Limb (tissue), 2 donors: Measurements from ENCODE around the gene CEACAM6.

Experiments used
- DNase-seq, 2 donors: peaks; one replicate each; pipeline ENCODE4 v3.0.0-alpha.2; 2016; ENCODE audit errors: extremely low spot score in 2 of 2

CEACAM6 gene

GRCh38 chr19:41795031-41795461, 39.7 kb downstream of the CEACAM6 start:
- DNase-seq, result no peak

GRCh38 chr19:41796362-41796761, 41.0 kb downstream of the CEACAM6 start, which contains the start of gene CEACAM3:
TSS of gene CEACAM3 (plus strand) at chr19:41796587. CDS start at chr19:41796678, 91 bp downstream.
- DNase-seq, result no peak

DNA sequence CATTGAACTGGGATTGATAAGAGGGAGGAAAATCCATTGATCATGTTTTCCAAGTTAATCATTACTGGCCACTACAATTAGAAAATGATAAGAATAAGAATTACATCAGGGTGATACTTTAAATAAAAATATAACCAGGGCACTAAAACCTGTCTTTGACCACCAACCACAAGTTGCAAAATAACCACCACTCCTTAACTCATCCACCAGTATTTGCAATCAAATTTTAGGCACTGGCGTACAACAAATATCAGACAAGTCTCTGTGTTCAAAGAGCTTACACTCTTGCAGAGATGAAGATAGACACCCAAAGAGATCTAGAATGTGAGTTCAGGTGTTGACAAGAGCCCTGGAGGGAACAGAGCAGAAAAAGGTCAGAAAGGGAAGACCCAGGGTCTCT, 41.6 kb downstream of the CEACAM6 start:
- no peak for DNase-seq

GRCh38 chr19:41799444-41800000, 44.2 kb downstream of the CEACAM6 start:
- no peak for DNase-seq

- no peak for DNase-seq
These were observed 45.7 kb downstream of the CEACAM6 start for GRCh38 chr19:41801031-41801430.

GRCh38 chr19:41801792-41802211, 46.5 kb downstream of the CEACAM6 start:
- DNase-seq, result no peak

DNA sequence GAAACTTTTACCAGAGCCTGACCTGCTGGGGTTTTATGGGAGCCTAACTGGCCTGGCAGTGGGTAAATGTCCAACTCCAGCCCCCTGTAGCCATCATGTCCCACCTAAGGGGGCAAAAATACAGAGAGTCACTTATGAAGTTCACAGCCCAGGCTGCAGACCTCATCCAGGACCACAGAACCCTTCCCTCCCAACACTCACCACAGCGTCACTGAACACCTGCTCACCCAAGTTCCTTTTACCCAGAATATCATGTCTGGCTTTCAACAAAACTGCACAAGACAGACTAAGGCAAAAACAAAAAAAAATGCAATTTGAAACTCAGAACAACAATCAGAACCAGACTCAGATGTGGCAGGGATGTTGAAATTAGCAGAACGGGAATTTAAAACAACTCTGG, 47.4 kb downstream of the CEACAM6 start:
- no peak for DNase-seq

DNA sequence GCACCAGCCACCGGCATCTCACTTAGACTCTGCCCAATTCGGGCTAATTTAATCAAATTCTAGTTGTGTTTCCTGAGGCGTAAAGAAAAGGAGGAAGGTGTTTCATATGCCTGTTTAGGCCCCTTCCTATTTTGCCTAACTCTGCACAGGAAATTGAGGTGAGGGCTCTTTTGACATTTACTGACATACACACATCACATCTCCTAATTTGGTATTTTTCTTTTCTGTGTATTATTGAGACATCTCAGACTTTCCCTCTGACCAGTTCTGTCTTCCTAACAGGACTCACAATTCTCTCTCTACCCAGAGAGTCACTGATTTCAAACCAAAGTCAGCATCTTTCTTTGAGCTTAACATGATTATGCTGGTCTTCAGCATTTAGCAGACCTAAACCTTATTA, 49.0 kb downstream of the CEACAM6 start:
- DNase-seq, result no peak

DNA sequence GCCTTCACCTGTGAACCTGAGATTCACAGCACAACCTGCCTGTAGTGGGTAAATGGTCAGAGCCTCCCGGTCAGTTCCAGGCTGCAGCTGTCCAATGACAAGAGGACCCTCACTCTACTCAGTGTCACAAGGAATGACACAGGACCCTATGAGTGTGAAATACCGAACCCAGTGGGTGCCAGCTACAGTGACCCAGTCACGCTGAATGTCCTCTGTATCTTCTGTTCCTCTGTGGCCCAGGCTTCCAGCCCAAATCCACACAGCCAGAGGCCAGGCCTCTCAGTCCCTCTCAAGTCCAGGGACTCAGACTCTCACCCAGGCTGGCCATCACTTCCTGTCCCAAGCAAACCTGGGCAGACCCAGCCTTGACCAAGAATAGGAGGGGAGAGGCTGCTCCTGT, 51.8 kb downstream of the CEACAM6 start:
- DNase-seq, result no peak

DNA sequence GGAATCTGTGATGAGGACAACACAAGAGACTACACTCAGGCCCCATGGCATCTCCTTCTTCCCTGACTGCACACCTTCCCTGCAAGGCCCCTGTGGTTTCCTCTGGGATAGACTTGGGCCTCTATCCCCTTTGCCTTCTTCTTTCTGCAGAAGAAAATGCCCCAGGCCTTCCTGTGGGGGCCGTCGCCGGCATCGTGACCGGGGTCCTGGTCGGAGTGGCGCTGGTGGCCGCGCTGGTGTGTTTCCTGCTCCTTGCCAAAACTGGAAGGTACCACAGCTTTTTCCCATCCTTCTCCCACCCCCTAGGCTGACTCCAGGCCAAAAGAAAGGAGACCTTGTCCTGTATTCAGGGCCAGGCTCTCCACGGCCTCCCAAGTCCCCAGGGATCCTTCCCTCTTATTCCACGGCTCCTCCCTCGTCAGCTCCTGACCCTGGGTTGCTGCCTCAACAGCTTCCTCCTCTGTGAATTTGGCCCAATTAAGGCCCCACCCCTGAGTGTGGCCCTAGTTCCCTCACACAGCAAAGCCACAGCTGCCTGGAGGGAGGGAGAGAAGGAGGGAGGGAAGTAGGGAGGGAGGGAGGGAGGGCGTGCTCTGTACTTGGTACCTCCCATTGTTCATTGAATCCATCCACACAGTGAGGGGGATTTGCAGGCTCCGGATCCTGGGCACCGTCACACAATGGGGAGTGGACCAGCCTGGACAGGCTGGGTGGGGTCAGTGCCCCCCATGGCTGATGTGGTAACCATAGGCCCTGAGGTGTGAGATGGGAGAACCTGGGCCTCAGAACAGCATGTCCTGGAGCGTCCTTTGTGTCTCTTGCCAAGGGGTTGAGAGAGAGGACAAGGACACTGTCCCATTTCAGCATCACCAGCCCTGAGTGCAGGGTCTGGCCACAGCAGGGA, 53.6 kb downstream of the CEACAM6 start:
- no peak for DNase-seq

DNA sequence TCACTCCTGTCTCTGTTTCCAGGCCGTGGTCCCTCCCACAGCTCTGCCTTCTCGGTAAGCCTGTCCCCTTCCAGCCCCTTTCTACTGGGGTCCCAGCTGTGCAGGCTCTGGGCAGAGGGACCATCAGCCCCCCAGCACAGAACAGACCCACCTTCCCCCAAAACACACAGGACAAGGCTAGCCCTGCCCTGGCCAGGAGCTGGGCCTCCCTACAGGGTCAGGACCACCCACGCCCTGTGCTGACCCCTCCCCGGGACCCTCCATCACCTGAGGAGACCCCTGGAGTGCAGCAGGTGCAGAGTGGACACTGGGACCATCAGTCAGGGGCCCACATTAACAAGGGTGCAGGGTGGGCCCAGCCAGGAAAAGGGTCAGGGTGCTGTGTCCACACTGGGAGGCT, 55.0 kb downstream of the CEACAM6 start:
- DNase-seq, result no peak

DNA sequence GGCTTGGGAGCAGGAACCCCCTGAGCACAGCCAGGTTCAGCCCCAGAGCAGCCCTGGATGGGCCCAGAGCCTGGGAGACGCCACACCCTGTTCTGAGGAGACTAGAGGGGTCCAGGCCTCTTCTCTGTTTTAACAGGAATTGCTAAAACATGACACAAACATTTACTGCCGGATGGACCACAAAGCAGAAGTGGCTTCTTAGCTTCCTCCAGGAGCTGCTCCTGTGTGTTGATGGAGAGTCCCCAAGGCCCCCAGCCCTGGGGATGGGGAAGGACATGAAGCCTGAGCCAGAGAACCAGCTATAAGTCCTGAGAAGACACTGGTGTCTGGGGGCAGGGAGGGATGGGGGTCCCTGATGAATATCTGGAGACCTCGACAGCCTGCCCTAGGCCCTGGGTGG, 55.7 kb downstream of the CEACAM6 start:
- no peak for DNase-seq

DNA sequence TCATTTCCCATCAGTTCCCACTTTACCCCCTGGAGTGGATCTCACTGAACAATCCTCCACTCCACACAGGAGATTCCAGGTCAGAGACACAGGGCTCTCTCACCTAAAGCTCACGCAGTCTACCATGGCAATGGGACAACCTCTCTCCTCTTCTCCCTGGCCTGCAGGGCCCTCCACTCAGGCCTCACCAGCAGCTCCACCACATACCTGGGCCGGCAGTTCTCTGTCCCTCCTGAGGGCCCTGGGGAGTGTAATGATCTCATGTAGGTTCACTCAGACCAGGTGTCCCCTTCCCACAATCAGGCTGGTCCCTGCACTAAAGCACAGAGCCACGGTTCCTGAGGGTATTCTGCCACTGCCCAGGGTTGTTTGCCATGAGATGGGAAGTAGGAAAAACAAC, 56.7 kb downstream of the CEACAM6 start:
- no peak for DNase-seq

GRCh38 chr19:41813911-41814310, 58.6 kb downstream of the CEACAM6 start:
- no peak for DNase-seq

- no peak for DNase-seq
These were observed 60.0 kb downstream of the CEACAM6 start for GRCh38 chr19:41815301-41815700.

GRCh38 chr19:41816761-41817160, 61.4 kb downstream of the CEACAM6 start:
- no peak for DNase-seq

GRCh38 chr19:41821003-41821735, 65.8 kb downstream of the CEACAM6 start:
- DNase-seq, result no peak
